ENCODE data around the gene VTN.

VTN gene

GRCh38 chr17:28327031-28327607 lies 43.0 kb downstream of the VTN start:
- no peak for TF ChIP-seq CTCF (IDR thresholded peaks at IDR 0.05; ENCODE audit: low read depth, low read length, missing control alignments)
- Histone ChIP-seq H3K36me3 (replicated peaks) (peaks cover 11% of the 10 kb centered on the region), H3K4me3 (ENCODE audit: low read depth, low read length) (no peak overlapping the region), H3K27me3 (replicated peaks) (no peaks in the 10 kb centered on the region), H3K27ac (no peak overlapping the region)
- in situ Hi-C loops (cut with HindIII; ENCODE audit: low pct_ligation_motif_present, low sequenced_read_pairs): no loop called here
- DNase-seq: no peak

DNA sequence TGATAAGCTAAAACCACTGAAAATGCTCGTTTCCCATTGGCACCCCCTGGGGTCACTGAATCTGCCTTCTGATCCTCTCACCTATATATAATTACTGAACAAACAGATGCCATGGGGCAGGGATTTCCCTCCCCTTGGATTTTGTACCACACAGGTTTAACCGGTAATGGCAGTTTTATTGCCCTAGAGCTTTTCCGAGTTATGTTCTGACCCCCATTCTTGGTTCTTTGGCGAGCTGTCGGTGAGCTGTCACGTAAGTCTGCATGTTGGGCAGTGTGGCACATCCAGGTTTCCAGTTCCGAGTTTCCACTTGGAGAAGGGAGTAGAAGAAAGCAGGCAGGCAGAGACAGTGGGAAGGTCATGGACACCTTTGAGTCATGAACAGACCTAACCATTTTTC lies 44.0 kb downstream of the VTN start:
- Histone ChIP-seq H3K4me3 (ENCODE audit: low read depth, low read length) (no peak overlapping the region), H3K36me3 (replicated peaks) (peaks cover 8% of the 10 kb centered on the region), H3K27me3 (replicated peaks) (no peaks in the 10 kb centered on the region), H3K27ac (no peak overlapping the region)
- in situ Hi-C loops (cut with HindIII; ENCODE audit: low pct_ligation_motif_present, low sequenced_read_pairs): no loop called here
- no peak for TF ChIP-seq CTCF (IDR thresholded peaks at IDR 0.05; ENCODE audit: low read depth, low read length, missing control alignments)
- DNase-seq: no peak

DNA sequence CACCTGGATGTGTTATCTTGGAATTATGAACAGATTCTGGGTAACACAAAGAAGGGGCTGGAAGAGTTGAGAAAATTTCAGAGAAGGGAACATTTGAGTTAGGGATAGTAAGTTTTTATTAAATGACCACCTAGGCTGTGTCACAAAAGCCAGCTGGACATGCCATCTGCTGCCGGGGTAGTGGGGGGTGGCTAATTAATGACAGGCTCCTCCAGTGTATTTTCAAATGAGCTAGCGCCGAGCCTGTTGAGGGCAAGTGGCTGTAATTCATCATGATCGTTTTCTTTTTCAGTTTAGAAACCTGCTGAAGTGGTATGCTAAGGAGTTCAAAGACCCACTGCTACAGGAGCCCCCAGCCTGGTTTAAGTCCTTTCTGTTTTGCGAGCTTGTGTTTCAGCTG lies 44.9 kb downstream of the VTN start:
- H3K27ac ChIP-seq: no peak overlapping the region
- no peak for DNase-seq
- no peaks in the 10 kb centered on the region for H3K27me3 ChIP-seq (replicated peaks)
- no peak for TF ChIP-seq CTCF (IDR thresholded peaks at IDR 0.05; ENCODE audit: low read depth, low read length, missing control alignments)
- H3K4me3 ChIP-seq (ENCODE audit: low read depth, low read length): no peak overlapping the region
- H3K36me3 ChIP-seq (replicated peaks): peaks cover 8% of the 10 kb centered on the region
- in situ Hi-C loops (cut with HindIII; ENCODE audit: low pct_ligation_motif_present, low sequenced_read_pairs): no loop called here

- in situ Hi-C loops (cut with HindIII; ENCODE audit: low pct_ligation_motif_present, low sequenced_read_pairs): no loop called here
- no peak overlapping the region for H3K27ac ChIP-seq
- peaks cover 8% of the 10 kb centered on the region for H3K36me3 ChIP-seq (replicated peaks)
- H3K4me3 ChIP-seq (ENCODE audit: low read depth, low read length): no peak overlapping the region
- DNase-seq: no peak
- H3K27me3 ChIP-seq (replicated peaks): no peaks in the 10 kb centered on the region
- no peak for TF ChIP-seq CTCF (IDR thresholded peaks at IDR 0.05; ENCODE audit: low read depth, low read length, missing control alignments)
Observed at GRCh38 chr17:28324781-28325180, 45.3 kb downstream of the VTN start.

DNA sequence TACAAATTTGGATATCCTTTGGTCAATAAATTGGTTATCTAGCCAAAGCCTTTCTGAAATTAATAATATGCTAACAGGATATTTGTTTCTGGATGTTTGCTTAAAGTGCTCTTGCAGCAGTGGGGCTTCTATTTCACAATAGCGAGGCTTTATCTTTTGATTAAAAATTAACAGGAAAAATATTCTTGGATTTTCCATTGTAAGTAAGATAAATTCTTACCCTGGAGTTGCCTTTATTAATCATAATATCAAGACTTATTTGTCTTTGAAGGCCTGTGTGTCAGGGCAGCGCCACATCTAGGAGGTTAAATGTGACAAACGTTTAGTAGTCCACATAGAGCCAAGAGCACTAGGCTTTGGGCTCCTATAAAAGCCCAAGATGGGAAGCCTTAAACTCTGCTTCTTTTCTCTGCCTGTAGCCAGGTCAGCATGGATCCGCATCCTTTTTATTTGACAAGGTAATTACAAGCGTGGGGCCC lies 45.8 kb downstream of the VTN start:
- no peak for DNase-seq
- Histone ChIP-seq H3K36me3 (replicated peaks) (peaks cover 4% of the 10 kb centered on the region), H3K27ac (no peak overlapping the region), H3K27me3 (replicated peaks) (no peaks in the 10 kb centered on the region), H3K4me3 (ENCODE audit: low read depth, low read length) (no peak overlapping the region)
- in situ Hi-C loops (cut with HindIII; ENCODE audit: low pct_ligation_motif_present, low sequenced_read_pairs): no loop called here
- no peak for TF ChIP-seq CTCF (IDR thresholded peaks at IDR 0.05; ENCODE audit: low read depth, low read length, missing control alignments)

Data from brain microvascular endothelial cell (primary cell).